Left lung (tissue), 10 donors: ENCODE data around the gene ENAH. TPM values are rescaled to one million over a fixed set of nuclear protein-coding genes. Genes with fewer than 3 reads are reported as not detected.
A peak's percentile ranks its signal among the peaks of the same experiment; 100 is the strongest.

ENCODE experiments used
- ATAC-seq: fragments of 200-7000 bp; cut with Tn5 transposase; one replicate; pipeline ENCODE4 v1.9.1; 2020; ENCODE audit warnings: moderate library complexity
- DNase-seq, 4 donors: peaks; one replicate each; pipeline ENCODE4 v3.0.0-alpha.2; 2013 to 2020
- H3K27ac ChIP-seq, 2 donors: fragments of 200-600 bp; sonication (generic) in 1 of 2; one replicate each; pipeline versions ENCODE4 v1.5.0 to v1.8.0; 2020 to 2021
- H3K27me3 ChIP-seq, 2 donors: fragments of 200-600 bp; sonication (generic) in 1 of 2; one replicate each; pipeline versions ENCODE4 v1.5.0 to v1.8.0; 2020 to 2021
- H3K36me3 ChIP-seq, 2 donors: fragments of 200-600 bp; sonication (generic) in 1 of 2; one replicate each; pipeline versions ENCODE4 v1.5.0 to v1.8.0; 2020 to 2021
- H3K4me1 ChIP-seq, 2 donors: fragments of 200-600 bp; one replicate each; pipeline ENCODE4 v1.8.0; 2021
- H3K4me3 ChIP-seq, 2 donors: fragments of 200-600 bp; sonication (generic) in 1 of 2; one replicate each; pipeline versions ENCODE4 v1.5.0 to v1.8.0; 2020 to 2021; ENCODE audit warnings: mild to moderate bottlenecking in 1 of 2
- H3K9me3 ChIP-seq, 2 donors: fragments of 200-600 bp; sonication (generic) in 1 of 2; one replicate each; pipeline versions ENCODE4 v1.5.0 to v1.8.0; 2020 to 2021
- intact Hi-C, 2 donors: fragments of 100-400 bp; cut with DNase I; formaldehyde crosslinking; loops; one replicate each; pipeline versions ENCODE4 v1.11.2 to v1.14.2; 2022
- polyA plus RNA-seq, 6 donors: library from polyadenylated mRNA; unstranded; fragments of 120-200 nt; gene quantifications; one replicate each; pipeline ENCODE4 v1.2.1, GENCODE V29; 2013; ENCODE audit not compliant: insufficient read length in 6 of 6
- total RNA-seq, 2 donors: library from RNA; stranded (reverse); fragmentation: NEBNext Ultra II Directional; extraction: Animal tissue kit (Norgen Biotek cat#: 25700); gene quantifications; one replicate each; pipeline ENCODE4 v1.2.1, GENCODE V29; 2021
- TF ChIP-seq, protein P1 (sequence below), 2 donors: fragments of 200-600 bp; sonication (generic) in 1 of 2; IDR thresholded peaks; one replicate each; pipeline versions ENCODE4 v1.5.0 to v1.8.0; 2021; ENCODE audit warnings: antibody characterized with exemption in 2 of 2
- donor health status: DM: no; HTN: yes; CAD: no.
- donor health status: DM: no; HTN: no; CAD: no.

ENAH gene
- total and polyA plus RNA-seq, 8 donors, result 106 to 255 (median 237) TPM

DNA sequence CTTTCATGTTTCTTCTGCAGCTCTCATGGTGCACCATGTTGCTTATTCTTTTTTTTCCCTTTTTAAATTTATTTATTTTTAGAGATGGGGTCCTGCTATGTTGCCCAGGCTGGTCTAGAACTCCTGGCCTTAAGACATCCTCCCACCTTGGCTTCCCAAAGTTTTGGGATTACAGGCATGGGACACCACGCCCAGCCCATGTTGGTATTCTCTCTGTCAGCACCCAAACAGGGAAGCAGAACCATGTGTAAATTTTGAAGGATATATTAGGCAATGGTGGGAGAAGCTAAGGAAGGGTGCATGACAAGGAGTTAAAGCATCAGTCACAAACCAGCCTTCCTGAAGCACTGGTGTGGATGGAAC, 39.6 kb upstream of the ENAH start:
- H3K27me3 ChIP-seq, result no peaks in the 10 kb centered on the region
- no peaks in the 10 kb centered on the region for H3K9me3 ChIP-seq
- ATAC-seq, result no peak
- H3K36me3 ChIP-seq, result no peaks in the 10 kb centered on the region
- peak overlapping the region in 1 of 2 donors; percentile 80 for H3K27ac ChIP-seq
- peaks cover 7 to 14% of the 10 kb centered on the region in 2 donors for H3K4me1 ChIP-seq
- TF ChIP-seq, protein P1, sequence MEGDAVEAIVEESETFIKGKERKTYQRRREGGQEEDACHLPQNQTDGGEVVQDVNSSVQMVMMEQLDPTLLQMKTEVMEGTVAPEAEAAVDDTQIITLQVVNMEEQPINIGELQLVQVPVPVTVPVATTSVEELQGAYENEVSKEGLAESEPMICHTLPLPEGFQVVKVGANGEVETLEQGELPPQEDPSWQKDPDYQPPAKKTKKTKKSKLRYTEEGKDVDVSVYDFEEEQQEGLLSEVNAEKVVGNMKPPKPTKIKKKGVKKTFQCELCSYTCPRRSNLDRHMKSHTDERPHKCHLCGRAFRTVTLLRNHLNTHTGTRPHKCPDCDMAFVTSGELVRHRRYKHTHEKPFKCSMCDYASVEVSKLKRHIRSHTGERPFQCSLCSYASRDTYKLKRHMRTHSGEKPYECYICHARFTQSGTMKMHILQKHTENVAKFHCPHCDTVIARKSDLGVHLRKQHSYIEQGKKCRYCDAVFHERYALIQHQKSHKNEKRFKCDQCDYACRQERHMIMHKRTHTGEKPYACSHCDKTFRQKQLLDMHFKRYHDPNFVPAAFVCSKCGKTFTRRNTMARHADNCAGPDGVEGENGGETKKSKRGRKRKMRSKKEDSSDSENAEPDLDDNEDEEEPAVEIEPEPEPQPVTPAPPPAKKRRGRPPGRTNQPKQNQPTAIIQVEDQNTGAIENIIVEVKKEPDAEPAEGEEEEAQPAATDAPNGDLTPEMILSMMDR (IDR thresholded peaks at IDR 0.05), result no peak
- intact Hi-C loops, result no loop called here
- DNase-seq, result no peak
- H3K4me3 ChIP-seq, result no peak overlapping the region

- TF ChIP-seq, protein P1 (IDR thresholded peaks at IDR 0.05), result no peak
- Histone ChIP-seq H3K9me3 (no peaks in the 10 kb centered on the region), H3K4me1 (peaks cover 7 to 14% of the 10 kb centered on the region in 2 donors), H3K27me3 (no peaks in the 10 kb centered on the region), H3K4me3 (no peak overlapping the region), H3K36me3 (no peaks in the 10 kb centered on the region), H3K27ac (peak overlapping the region in 1 of 2 donors; percentile 80)
- intact Hi-C loops, result no loop called here
- DNase-seq, result no peak
- ATAC-seq, result peak; percentile 7
Observed at GRCh38 chr1:225691861-225692516, 39.1 kb upstream of the ENAH start.

GRCh38 chr1:225691377-225691776, 38.5 kb upstream of the ENAH start:
- Histone ChIP-seq H3K27ac (peak overlapping the region; percentile 45 to 80), H3K27me3 (no peaks in the 10 kb centered on the region), H3K4me1 (peaks cover 7 to 14% of the 10 kb centered on the region in 2 donors), H3K9me3 (no peaks in the 10 kb centered on the region), H3K4me3 (no peak overlapping the region), H3K36me3 (no peaks in the 10 kb centered on the region)
- intact Hi-C loops, result no loop called here
- ATAC-seq (peak; percentile 79), DNase-seq (no peak)
- TF ChIP-seq, protein P1 (IDR thresholded peaks at IDR 0.05), result no peak

DNA sequence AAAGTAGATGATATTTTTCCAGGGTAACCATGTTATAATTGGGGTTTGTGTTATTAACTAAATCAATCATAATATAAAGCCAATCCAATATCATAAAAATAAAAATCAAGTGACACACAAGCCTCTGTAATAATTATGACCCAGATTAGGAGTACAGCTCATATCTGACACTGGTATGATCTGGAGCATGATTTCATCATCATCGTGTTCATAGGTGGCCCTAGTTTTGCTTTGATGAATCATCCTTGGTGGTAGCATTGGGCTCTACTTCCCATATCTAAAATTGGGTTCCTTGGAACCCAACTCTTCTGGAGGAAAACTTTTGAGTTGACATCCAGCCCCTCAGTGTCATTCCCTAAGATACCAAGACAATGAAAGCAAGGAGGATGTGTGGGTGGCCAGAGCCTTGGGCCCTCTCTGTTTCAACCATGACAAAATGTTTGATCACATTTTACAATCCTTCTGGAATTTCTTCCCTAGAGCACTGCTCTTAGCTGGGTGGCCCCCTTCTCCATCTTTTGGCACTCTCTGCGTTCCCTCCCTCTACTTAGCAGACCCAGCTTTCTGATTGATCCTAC, 37.0 kb upstream of the ENAH start:
- no peaks in the 10 kb centered on the region for H3K9me3 ChIP-seq

GRCh38 chr1:225688345-225688744, 35.4 kb upstream of the ENAH start:
- ATAC-seq (no peak), DNase-seq (no peak)
- Histone ChIP-seq H3K4me3 (no peak overlapping the region), H3K4me1 (peaks cover under 1 to 1% of the 10 kb centered on the region in 2 donors), H3K27ac (no peak overlapping the region), H3K36me3 (no peaks in the 10 kb centered on the region), H3K27me3 (no peaks in the 10 kb centered on the region), H3K9me3 (no peaks in the 10 kb centered on the region)
- intact Hi-C loops, result no loop called here
- TF ChIP-seq, protein P1 (IDR thresholded peaks at IDR 0.05), result no peak

More for the DNA sequence above, 37.0 kb upstream of the ENAH start:
- intact Hi-C loops, result no loop called here
- Histone ChIP-seq H3K36me3 (no peaks in the 10 kb centered on the region), H3K4me3 (no peak overlapping the region), H3K4me1 (peaks cover 7 to 14% of the 10 kb centered on the region in 2 donors), H3K27ac (peak overlapping the region in 1 of 2 donors; percentile 80), H3K27me3 (no peaks in the 10 kb centered on the region)
- TF ChIP-seq, protein P1 (IDR thresholded peaks at IDR 0.05), result no peak
- no peak for DNase-seq
- ATAC-seq, result no peak
